Measurements from ENCODE around the gene BACH2.

DNA sequence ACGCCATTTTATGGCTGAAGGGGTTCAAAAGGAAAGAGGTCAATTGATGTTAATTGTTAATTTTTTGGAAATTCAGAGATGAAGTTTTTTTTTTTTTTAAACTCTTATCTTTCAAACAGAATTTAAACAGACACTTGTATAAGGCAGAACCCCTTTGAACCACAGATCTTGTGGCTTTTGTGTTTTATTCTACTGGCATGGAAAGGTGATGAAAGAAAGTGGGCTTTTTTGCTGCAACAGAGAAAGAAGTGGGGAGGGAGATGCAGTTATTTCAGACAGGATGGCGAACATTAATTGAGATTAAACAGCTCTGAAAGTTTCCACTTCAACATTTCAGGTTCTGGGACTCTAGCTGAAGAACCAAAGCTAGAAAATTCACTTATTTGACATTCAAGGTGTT lies 201.5 kb downstream of the BACH2 start:
- TF ChIP-seq, protein P1, sequence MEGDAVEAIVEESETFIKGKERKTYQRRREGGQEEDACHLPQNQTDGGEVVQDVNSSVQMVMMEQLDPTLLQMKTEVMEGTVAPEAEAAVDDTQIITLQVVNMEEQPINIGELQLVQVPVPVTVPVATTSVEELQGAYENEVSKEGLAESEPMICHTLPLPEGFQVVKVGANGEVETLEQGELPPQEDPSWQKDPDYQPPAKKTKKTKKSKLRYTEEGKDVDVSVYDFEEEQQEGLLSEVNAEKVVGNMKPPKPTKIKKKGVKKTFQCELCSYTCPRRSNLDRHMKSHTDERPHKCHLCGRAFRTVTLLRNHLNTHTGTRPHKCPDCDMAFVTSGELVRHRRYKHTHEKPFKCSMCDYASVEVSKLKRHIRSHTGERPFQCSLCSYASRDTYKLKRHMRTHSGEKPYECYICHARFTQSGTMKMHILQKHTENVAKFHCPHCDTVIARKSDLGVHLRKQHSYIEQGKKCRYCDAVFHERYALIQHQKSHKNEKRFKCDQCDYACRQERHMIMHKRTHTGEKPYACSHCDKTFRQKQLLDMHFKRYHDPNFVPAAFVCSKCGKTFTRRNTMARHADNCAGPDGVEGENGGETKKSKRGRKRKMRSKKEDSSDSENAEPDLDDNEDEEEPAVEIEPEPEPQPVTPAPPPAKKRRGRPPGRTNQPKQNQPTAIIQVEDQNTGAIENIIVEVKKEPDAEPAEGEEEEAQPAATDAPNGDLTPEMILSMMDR (conservative IDR thresholded peaks at IDR 0.05; ENCODE audit: low read depth in 2 of 2) = no peak
- TF ChIP-seq REST (IDR thresholded peaks at IDR 0.05; ENCODE audit: unreplicated experiment) (no peak), JUNB (IDR thresholded peaks at IDR 0.05; ENCODE audit: unreplicated experiment) (no peak), POLR2AphosphoS5 (IDR thresholded peaks at IDR 0.05; ENCODE audit: low read depth) (no peak), ZNF331 (CRISPR knock-in tag; IDR thresholded peaks at IDR 0.05; ENCODE audit: low read depth) (no peak), CREB1 (CRISPR knock-in tag; IDR thresholded peaks at IDR 0.05; ENCODE audit: low read depth) (no peak), EZH2 (IDR thresholded peaks at IDR 0.05; ENCODE audit: low read depth, unreplicated experiment) (no peak), EZH2phosphoT487 (IDR thresholded peaks at IDR 0.05; ENCODE audit: unreplicated experiment) (no peak), ETS1 (IDR thresholded peaks at IDR 0.05) (no peak), STAT1 (IDR thresholded peaks at IDR 0.05; ENCODE audit: unreplicated experiment) (no peak), NANOG (IDR thresholded peaks at IDR 0.05; ENCODE audit: borderline replicate concordance) (no peak), ZNF114 (CRISPR knock-in tag; IDR thresholded peaks at IDR 0.05) (no peak), ZNF462 (CRISPR knock-in tag; IDR thresholded peaks at IDR 0.05) (no peak)

All from GM23338 (cell line).